Activated naive CD8-positive, alpha-beta T cell treated with anti-CD3 and anti-CD28 coated beads, Interleukin-2, amount 10 ng/mL, durations not matched to agents 7 days and 5 days (primary cell): ENCODE measurements around the gene SLC6A19. TPM values are rescaled to one million over a fixed set of nuclear protein-coding genes. Genes with fewer than 3 reads are reported as not detected.

ENCODE experiments used
- ATAC-seq: fragments of 150-1000 bp; cut with Tn5 transposase; one replicate; pipeline ENCODE4 v1.10.0; 2021; ENCODE audit warnings: low read depth, moderate library complexity
- POLR2A ChIA-PET: fragments of 350-600 bp; sonication (Branson Sonifier 250); formaldehyde crosslinking; loops from one replicate; lab custom pipeline; 2021; ENCODE audit warnings: antibody characterized with exemption; lab: Charles Lee
- DNase-seq: peaks from one replicate; pipeline ENCODE4 v3.0.0; 2021
- H3K27ac Mint-ChIP-seq: one replicate; pipeline ENCODE4 v1.8.0; 2022; ENCODE audit warnings: mild to moderate bottlenecking, mixed read lengths
- H3K27me3 Mint-ChIP-seq: one replicate; pipeline ENCODE4 v1.8.0; 2022; ENCODE audit warnings: mild to moderate bottlenecking, moderate library complexity, mixed read lengths
- H3K36me3 Mint-ChIP-seq: one replicate; pipeline ENCODE4 v1.8.0; 2021; ENCODE audit warnings: mild to moderate bottlenecking, mixed read lengths
- H3K4me1 Mint-ChIP-seq: one replicate; pipeline ENCODE4 v1.8.0; 2021; ENCODE audit warnings: mixed read lengths
- H3K4me3 Mint-ChIP-seq: one replicate; pipeline ENCODE4 v1.8.0; 2022; ENCODE audit warnings: mild to moderate bottlenecking, moderate library complexity, mixed read lengths
- H3K9me3 Mint-ChIP-seq: one replicate; pipeline ENCODE4 v1.8.0; 2021; ENCODE audit warnings: mixed read lengths
- total RNA-seq, 2 experiments: library from RNA; stranded (reverse); gene quantifications; one replicate each; pipeline ENCODE4 v1.2.3, GENCODE V29; 2021

SLC6A19 gene
- total RNA-seq, 2 experiments from 2014 or later, result not detected

DNA sequence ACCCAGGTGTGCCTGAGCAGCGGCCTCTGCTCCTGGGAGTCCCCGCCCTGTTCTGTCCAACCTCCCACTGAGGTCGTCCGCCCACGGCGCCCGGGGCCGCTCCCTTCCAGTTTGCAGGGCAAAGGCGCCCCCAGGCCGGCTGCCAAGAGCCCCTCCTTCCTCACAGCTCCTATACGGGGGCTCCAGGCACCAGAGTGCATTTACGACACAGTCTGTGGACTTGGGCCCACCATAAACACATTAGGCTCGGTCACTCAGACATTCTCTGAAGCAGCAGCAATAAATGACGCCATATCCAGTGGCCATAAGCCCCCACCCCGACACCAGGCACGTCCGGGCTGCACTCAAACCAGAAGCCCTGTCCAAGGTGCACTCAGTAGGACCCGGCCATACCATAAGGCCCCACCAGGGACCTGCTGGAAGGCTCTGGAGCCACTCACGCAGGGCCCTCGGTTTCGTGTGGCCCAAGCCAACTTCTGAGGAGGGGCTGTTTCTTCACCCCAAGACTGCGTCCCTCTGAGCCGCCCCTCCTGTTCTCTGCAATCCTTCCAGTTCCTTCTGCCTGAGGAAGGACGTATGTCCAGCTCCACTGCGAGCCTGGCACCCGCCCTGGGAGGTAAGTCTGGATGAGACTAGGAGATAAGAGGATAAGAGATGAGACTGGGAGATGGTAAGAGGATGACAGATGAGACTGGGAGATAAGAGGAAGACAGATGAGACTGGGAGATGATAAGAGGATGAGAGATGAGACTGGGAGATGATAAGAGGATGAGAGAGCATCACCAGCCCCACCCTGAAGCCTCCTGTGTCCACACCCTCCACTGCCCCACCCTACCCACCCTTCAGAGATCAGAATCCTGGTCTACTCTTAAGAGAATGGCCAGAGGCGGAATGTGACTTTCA lies 50.5 kb downstream of the SLC6A19 start:
- DNase-seq (no peak), ATAC-seq (no peak)
- Mint-ChIP-seq H3K27me3 (peaks cover 11% of the 10 kb centered on the region), H3K36me3 (no peaks in the 10 kb centered on the region), H3K27ac (no peak overlapping the region), H3K4me3 (no peak overlapping the region), H3K9me3 (no peaks in the 10 kb centered on the region), H3K4me1 (peaks cover 16% of the 10 kb centered on the region)
- POLR2A ChIA-PET, result no interaction called here

DNA sequence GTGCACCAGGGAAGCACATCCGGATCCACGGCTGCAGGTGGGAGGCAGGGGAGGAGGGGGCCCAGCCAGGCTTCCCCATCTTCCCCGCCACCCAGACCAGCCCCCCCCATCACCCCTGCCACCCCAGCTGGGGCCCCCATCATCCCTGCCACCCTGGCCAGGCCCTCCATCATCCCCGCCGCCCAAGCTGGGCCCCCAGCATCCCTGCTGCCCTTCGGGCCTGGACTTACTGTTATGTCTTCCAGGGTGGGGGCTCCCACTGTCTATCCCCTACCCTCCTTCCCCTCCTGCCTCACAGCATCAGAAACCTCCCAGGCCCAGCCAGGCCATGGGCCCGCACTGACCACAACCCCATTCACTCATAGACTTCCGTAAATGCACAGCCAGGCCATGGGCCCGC lies 51.3 kb downstream of the SLC6A19 start:
- Mint-ChIP-seq H3K27me3 (peaks cover 7% of the 10 kb centered on the region), H3K36me3 (no peaks in the 10 kb centered on the region)

GRCh38 chr5:1253456-1254105 lies 52.2 kb downstream of the SLC6A19 start:
- POLR2A ChIA-PET, result no interaction called here

More for the DNA sequence above, 51.3 kb downstream of the SLC6A19 start:
- Mint-ChIP-seq H3K4me1 (peaks cover 16% of the 10 kb centered on the region), H3K9me3 (no peaks in the 10 kb centered on the region), H3K27ac (no peak overlapping the region), H3K4me3 (no peak overlapping the region)
- POLR2A ChIA-PET, result no interaction called here
- no peak for ATAC-seq
- no peak for DNase-seq

GRCh38 chr5:1254196-1254595 lies 52.8 kb downstream of the SLC6A19 start:
- DNase-seq (no peak), ATAC-seq (no peak)
- Mint-ChIP-seq H3K4me3 (no peak overlapping the region), H3K9me3 (no peaks in the 10 kb centered on the region), H3K36me3 (no peaks in the 10 kb centered on the region), H3K27ac (no peak overlapping the region), H3K4me1 (peaks cover 16% of the 10 kb centered on the region), H3K27me3 (peaks cover 14% of the 10 kb centered on the region)
- POLR2A ChIA-PET, result interaction anchor here (1.6 kb wide), 1 partner anchor 61 kb away, joined by 4 read pairs; no protein-coding TSS in a partner anchor

More at GRCh38 chr5:1253456-1254105, 52.2 kb downstream of the SLC6A19 start:
- H3K9me3 Mint-ChIP-seq, result no peaks in the 10 kb centered on the region
- DNase-seq (no peak), ATAC-seq (no peak)
- H3K36me3 Mint-ChIP-seq, result no peaks in the 10 kb centered on the region
- H3K4me3 Mint-ChIP-seq, result no peak overlapping the region
- no peak overlapping the region for H3K27ac Mint-ChIP-seq
- H3K4me1 Mint-ChIP-seq, result peaks cover 16% of the 10 kb centered on the region
- H3K27me3 Mint-ChIP-seq, result peaks cover 12% of the 10 kb centered on the region

- peak overlapping the region; percentile 56 for H3K4me3 Mint-ChIP-seq
- no peaks in the 10 kb centered on the region for H3K9me3 Mint-ChIP-seq
- peak; percentile 64 for DNase-seq
- peak; percentile 93 for ATAC-seq
- POLR2A ChIA-PET, result interaction anchor here (1.2 to 1.6 kb wide), 2 partner anchors 26 to 60 kb away, joined by 3 to 4 read pairs; no protein-coding TSS in a partner anchor
- H3K36me3 Mint-ChIP-seq, result no peaks in the 10 kb centered on the region
- peak overlapping the region; percentile 70 for H3K27ac Mint-ChIP-seq
- H3K4me1 Mint-ChIP-seq, result peaks cover 16% of the 10 kb centered on the region
- peaks cover 14% of the 10 kb centered on the region for H3K27me3 Mint-ChIP-seq
Measured at GRCh38 chr5:1255081-1255561, 53.7 kb downstream of the SLC6A19 start.

GRCh38 chr5:1256776-1257175 lies 55.4 kb downstream of the SLC6A19 start:
- Mint-ChIP-seq H3K36me3 (no peaks in the 10 kb centered on the region), H3K9me3 (peaks cover 3% of the 10 kb centered on the region), H3K4me1 (peaks cover 16% of the 10 kb centered on the region), H3K4me3 (no peak overlapping the region), H3K27me3 (peaks cover 15% of the 10 kb centered on the region), H3K27ac (no peak overlapping the region)
- ATAC-seq (no peak), DNase-seq (no peak)
- POLR2A ChIA-PET, result no interaction called here

DNA sequence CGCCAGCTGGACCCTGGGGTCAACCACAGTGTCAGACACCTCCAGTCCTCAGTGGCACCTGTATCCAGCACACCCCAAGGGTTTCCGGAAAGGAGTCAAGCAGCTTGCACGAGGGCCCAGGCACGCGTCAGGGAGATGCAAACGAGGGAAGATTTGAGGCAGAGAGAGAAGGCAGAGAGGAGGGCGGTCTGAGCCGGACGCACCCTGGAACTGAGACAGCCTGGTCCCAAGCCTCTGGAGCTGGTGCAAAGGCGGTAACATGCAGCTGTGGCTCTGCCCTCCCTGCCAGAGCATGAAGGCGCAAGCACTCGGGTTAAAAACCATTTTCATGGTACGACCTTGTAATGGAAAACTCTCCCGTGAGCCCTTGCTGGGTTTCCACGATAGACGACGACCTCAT lies 56.0 kb downstream of the SLC6A19 start:
- POLR2A ChIA-PET, result no interaction called here
- DNase-seq (no peak), ATAC-seq (no peak)
- no peak overlapping the region for H3K27ac Mint-ChIP-seq
- peaks cover 16% of the 10 kb centered on the region for H3K4me1 Mint-ChIP-seq
- H3K36me3 Mint-ChIP-seq, result peaks cover 2% of the 10 kb centered on the region
- no peak overlapping the region for H3K4me3 Mint-ChIP-seq
- H3K27me3 Mint-ChIP-seq, result peaks cover 17% of the 10 kb centered on the region
- peaks cover 7% of the 10 kb centered on the region for H3K9me3 Mint-ChIP-seq

GRCh38 chr5:1257841-1258240 lies 56.4 kb downstream of the SLC6A19 start:
- no peak overlapping the region for H3K27ac Mint-ChIP-seq
- DNase-seq, result no peak
- H3K4me3 Mint-ChIP-seq, result no peak overlapping the region
- POLR2A ChIA-PET, result no interaction called here
- peaks cover 10% of the 10 kb centered on the region for H3K9me3 Mint-ChIP-seq
- H3K27me3 Mint-ChIP-seq, result peaks cover 16% of the 10 kb centered on the region
- no peak for ATAC-seq
- peaks cover 16% of the 10 kb centered on the region for H3K4me1 Mint-ChIP-seq
- H3K36me3 Mint-ChIP-seq, result peaks cover 2% of the 10 kb centered on the region

- DNase-seq, result no peak
- Mint-ChIP-seq H3K27ac (no peak overlapping the region), H3K4me3 (no peak overlapping the region), H3K36me3 (peaks cover 2% of the 10 kb centered on the region), H3K27me3 (peaks cover 15% of the 10 kb centered on the region), H3K4me1 (peaks cover 14% of the 10 kb centered on the region), H3K9me3 (peaks cover 10% of the 10 kb centered on the region)
- POLR2A ChIA-PET, result no interaction called here
- no peak for ATAC-seq
Measured at GRCh38 chr5:1259806-1260480, 58.5 kb downstream of the SLC6A19 start.

DNA sequence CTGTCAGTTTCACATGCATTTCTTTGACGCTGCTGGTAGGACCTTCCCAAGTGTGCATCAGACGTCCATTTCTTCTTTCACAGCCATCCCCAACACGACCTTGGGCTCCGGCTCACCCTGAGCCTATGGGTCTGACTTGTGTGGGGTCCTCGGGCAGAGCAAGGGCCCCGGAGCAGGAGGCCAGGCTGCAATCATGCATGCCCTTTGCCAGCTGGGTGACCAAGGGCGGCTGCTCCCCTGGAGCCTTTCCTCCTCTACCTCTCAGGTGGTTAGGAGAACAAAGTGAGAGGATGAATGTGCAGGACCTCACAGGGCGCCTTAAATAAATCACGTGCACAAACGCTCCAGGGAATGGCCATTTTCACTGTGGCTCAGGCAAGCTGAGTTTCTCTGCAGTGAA lies 60.2 kb downstream of the SLC6A19 start:
- POLR2A ChIA-PET, result no interaction called here

GRCh38 chr5:1262381-1262780 lies 61.0 kb downstream of the SLC6A19 start:
- H3K4me3 Mint-ChIP-seq, result no peak overlapping the region
- no peak overlapping the region for H3K27ac Mint-ChIP-seq
- H3K27me3 Mint-ChIP-seq, result peaks cover 19% of the 10 kb centered on the region
- no peak for ATAC-seq
- peaks cover 2% of the 10 kb centered on the region for H3K36me3 Mint-ChIP-seq
- POLR2A ChIA-PET, result no interaction called here
- DNase-seq, result no peak
- no peaks in the 10 kb centered on the region for H3K4me1 Mint-ChIP-seq
- H3K9me3 Mint-ChIP-seq, result peaks cover 10% of the 10 kb centered on the region

More for the DNA sequence above, 60.2 kb downstream of the SLC6A19 start:
- peaks cover 10% of the 10 kb centered on the region for H3K9me3 Mint-ChIP-seq
- no peak overlapping the region for H3K27ac Mint-ChIP-seq
- no peaks in the 10 kb centered on the region for H3K4me1 Mint-ChIP-seq
- DNase-seq (no peak), ATAC-seq (no peak)
- H3K4me3 Mint-ChIP-seq, result no peak overlapping the region
- peaks cover 13% of the 10 kb centered on the region for H3K27me3 Mint-ChIP-seq
- H3K36me3 Mint-ChIP-seq, result peaks cover 2% of the 10 kb centered on the region

- Mint-ChIP-seq H3K27ac (no peak overlapping the region), H3K27me3 (peaks cover 15% of the 10 kb centered on the region)
- POLR2A ChIA-PET, result no interaction called here
Measured at GRCh38 chr5:1264211-1264610, 62.8 kb downstream of the SLC6A19 start.

DNA sequence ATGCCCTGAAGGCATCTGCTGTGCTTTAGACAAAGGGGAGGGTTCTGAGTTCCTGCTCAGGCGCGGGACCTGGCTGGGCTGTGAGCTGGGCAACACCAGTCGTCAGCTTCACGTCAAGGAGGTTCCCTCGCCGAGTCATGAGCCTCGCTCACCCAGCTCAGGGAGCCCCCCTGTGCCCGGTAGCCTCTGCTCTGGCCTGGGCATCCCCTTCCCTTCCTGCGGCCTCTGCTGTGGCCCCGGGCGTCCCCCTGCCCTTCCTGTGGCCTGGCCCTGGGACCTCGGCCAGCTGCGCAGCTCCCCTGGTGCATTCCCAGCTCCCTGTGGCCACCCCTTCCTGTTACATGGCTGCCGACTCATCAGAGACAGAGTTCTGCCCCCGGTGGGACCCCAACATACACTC lies 63.6 kb downstream of the SLC6A19 start:
- H3K4me1 Mint-ChIP-seq, result peaks cover 8% of the 10 kb centered on the region
- H3K27ac Mint-ChIP-seq, result no peak overlapping the region
- no peak for ATAC-seq
- no peak for DNase-seq
- no peak overlapping the region for H3K4me3 Mint-ChIP-seq
- peaks cover 21% of the 10 kb centered on the region for H3K27me3 Mint-ChIP-seq
- POLR2A ChIA-PET, result no interaction called here
- peaks cover 10% of the 10 kb centered on the region for H3K9me3 Mint-ChIP-seq
- H3K36me3 Mint-ChIP-seq, result peaks cover 2% of the 10 kb centered on the region

More at GRCh38 chr5:1264211-1264610, 62.8 kb downstream of the SLC6A19 start:
- DNase-seq, result no peak
- ATAC-seq, result no peak
- peaks cover 10% of the 10 kb centered on the region for H3K9me3 Mint-ChIP-seq
- H3K36me3 Mint-ChIP-seq, result peaks cover 2% of the 10 kb centered on the region
- H3K4me1 Mint-ChIP-seq, result peaks cover 8% of the 10 kb centered on the region
- no peak overlapping the region for H3K4me3 Mint-ChIP-seq
